ENCODE results near the gene MAP2K6. TPM values are rescaled to one million over a fixed set of nuclear protein-coding genes. Genes with fewer than 3 reads are reported as not detected.

The MAP2K6 gene
- total RNA-seq, 1 donor from 2014 or later: 20.1 TPM

DNA sequence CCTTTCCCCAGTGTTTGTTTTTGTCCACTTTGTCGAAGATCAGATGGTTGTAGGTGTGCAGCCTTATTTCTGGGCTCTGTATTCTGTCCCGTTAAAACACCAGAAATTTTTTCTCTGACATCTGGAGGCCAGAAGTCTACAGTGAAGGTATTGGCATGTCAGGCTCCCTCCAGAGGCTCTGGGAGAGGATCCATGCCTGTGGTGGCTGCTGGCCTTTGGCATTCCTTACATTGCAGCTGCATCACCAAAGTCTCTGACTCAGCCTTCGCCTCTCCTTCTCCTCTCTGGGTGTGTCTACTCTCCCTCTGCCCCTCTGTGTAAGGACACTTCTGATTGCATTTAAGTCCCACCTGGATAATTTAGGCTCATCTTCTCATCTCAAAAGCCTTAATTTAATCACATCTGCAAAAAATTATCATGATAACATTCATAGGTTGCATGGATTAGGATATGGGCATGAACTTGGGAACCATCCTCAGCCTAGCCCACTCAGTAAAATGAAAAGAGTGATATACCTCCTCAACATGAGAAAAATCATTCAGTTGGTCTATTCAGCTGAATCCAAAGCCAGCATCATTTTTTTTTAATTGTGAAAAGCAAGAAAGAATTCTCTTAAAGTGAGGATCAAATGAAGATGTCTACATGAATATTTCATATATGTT, 78.0 kb downstream of the MAP2K6 start:
- DNase-seq: peak; percentile 37

DNA sequence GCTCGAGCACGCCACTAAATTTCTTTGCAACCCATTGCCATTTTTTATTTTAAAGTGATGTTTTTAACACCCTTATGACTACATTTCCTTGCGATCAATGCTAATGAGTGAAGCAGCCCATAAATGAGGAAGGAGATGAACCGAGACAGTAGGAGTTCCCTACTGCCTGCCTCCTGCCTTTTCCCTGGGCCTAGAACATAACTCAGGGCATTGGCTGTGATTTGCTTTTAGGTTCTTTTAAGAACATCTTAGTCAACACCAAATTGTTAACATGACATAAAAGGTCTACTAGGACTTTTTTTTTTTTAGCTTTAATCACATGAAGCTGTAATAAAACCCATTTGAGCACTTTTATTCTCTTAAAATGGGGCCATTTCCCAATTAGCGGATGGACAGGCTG, 81.3 kb downstream of the MAP2K6 start:
- no peak for DNase-seq

DNA sequence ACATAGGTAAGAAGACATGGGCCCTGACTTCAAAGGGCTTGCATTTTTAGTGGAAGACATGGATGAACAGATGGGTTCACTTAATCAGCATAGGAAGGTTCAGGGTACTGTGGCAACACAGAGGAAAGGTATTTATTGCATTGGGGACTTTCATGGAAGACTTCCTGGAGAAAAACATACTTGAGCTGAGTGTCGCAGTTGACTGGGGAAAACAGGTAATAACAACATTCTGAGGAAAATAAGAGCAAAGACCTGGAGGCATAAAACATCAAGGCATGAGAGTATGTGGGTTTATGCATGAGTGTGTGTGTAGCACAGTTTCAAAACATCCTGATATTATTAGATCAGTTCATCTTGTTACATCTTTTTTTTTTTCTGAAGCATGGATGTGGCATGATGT, 82.7 kb downstream of the MAP2K6 start:
- DNase-seq: no peak

DNA sequence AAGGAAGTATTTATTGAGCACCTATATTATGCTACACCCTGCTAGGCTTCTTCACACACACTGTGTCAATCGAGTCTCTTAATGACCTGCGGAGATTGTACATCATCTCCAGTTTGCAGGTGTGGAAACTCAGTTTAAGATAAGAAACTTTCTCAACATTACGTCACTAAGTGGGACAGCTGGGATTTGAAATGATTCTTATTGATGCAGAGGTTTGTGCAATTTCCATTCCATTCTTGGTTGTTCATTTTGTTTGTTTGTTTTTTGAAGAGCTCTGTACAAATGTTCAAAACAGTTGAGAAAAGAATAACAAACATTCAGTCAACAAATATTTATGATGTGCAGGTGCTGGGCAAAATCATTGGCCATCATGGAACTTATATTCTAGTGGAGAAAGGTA, 84.8 kb downstream of the MAP2K6 start:
- DNase-seq: no peak

DNA sequence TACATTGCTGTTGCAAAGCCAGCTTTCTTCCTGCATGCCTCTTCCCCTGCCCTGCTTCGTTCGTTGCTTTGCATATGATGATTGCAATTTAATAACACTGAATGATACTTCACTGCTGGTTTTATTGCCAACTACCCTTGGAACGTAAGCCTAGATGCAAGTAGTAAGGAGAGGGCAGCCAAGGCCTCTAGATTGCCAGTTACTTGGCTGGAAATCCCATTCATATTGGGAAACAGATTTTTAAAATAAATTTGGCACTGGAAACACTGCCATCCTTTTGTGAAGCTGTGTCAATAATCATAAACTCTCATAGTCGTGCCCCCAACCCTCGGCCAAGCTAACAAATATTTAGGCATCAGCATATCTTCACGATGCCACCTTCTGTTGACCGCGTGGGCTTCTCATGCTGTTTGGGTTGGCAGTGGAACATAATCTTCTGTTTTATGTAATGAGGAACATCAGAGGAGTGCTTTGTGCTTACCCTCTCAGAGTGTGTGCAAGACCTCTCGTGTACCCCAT, 86.5 kb downstream of the MAP2K6 start:
- peak; percentile 47 for DNase-seq

DNA sequence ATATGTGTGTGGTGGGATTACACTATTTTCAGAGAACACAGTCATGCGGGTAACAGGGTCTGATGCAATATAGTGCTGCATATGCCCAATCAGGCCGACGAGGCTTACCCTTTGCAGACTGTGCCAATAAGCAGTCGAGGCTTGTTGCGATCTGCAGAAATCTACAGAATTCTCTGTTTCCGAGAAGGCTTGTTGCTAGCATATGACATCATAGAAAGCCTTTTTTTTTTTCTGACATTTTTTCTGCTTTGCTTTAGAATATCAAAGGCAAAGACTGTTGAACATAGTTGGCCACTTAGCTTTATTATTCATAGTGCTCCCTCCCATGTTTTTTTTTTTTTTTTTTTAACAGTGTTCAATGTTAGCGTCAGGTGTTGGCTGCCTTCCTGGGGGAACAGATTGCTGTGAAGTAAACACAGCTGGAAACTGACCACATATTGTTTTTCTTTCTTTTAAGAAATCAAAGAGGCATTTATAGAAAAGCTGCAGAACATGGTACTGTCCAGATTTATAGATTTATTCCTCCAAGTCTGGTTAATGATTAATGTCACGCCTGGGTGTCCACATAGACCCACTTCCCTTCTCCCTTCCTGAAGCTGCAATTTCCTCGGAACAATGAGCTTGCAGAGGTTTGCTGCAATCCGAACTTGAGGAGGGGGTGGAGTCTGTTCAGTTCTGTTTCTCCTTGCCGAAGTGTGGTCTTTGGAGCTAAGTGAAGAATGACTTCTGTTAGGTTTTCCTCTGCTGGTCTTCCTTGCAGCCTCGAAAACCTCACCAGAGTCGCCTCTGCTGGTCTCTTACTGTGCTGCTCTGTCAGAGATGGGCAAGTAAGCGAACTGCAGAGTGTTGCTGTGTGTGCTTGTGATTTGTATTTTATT, 87.3 kb downstream of the MAP2K6 start:
- peak; percentile 91 for DNase-seq

DNA sequence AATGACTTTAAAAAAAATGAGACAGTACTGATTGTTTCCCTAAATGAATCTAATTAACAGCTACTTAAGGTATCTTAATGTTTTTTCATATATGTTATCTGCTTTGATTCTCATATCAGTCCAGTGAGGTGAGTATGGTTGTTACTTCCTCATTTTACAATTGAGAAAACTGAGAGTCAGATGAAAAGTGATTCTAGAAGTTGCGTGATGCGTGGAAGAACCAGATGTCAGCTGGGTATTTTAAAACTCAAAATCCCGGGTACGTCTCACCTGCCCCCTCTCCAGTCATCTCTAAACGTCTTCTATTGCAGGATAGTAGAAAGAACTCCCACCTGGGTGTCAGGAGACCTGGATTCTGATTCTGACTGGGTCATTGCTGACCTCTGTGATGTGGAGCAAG, 89.2 kb downstream of the MAP2K6 start:
- no peak for DNase-seq

DNA sequence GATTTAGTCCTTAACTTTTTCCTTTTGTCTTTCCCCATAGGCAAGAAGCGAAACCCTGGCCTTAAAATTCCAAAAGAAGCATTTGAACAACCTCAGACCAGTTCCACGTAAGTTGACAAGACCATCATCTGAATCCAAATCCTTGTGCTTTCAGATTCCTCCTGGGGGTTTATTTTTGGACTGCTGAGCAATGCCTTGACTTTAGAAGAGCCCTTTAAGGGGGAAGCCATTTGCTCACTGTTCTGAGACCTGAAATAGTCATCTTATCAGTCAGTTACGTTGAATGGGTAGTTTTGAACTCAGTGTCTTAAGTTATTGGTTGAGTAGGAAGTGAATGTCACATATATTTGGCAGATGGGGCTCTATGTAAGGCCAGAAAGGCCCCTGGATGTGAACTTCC, 91.2 kb downstream of the MAP2K6 start:
- no peak for DNase-seq

DNA sequence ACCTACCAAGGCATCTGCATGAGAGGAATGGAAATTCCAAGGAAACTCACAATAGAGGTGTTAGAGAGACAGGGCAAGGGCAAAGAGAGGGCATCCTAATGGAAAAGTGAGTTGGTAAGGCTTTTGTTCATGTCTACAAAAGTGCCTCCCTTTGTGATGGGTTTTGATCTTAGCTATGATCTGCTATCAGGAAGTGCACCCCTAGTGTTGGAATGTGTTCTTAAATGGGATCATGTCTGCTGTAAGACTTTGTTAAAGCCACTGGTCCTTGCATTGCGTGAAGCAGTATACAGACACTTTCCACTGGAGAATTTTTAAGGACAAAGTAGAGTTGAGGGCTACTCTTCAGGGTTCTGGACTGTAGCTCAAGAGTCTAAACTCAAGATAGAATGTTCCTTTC, 92.0 kb downstream of the MAP2K6 start:
- DNase-seq: no peak

DNA sequence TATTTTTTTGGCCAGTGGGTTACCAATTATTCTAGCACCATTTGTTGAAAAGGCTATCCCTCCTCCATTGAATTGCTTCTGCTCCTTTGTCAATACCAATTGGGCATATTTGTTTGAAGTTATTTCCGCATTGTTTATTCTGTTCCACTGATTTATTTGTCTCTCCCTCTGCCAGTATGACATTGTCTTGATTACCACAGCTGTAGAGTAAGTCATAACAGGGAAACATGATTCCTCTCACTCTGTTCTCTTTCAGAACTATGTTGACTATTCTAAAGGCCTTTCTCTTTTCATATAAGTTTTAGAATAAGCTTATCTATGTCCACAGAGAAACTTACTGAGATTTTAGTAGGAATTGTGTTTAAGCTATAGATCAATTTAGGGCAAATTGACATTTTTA, 94.3 kb downstream of the MAP2K6 start:
- DNase-seq: no peak

DNA sequence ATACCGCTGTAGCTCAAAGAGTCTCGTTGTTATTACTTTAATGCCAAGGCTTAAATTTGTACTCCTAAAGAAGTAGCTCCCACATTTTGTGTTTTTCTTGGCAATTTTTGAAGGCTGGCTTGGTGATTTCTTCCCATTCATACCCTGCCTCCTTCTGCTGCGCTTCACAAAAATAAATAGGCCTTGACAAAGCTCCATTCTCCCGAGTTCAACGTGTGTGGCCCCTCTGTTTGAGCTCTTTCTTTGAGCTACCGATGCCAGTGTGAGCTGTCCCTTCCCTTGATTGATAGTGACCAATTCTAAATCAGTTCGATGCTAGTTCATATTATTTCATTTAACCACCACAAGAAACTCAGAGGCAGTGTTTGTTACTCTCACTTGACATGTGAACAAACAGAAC, 96.8 kb downstream of the MAP2K6 start:
- no peak for DNase-seq

DNA sequence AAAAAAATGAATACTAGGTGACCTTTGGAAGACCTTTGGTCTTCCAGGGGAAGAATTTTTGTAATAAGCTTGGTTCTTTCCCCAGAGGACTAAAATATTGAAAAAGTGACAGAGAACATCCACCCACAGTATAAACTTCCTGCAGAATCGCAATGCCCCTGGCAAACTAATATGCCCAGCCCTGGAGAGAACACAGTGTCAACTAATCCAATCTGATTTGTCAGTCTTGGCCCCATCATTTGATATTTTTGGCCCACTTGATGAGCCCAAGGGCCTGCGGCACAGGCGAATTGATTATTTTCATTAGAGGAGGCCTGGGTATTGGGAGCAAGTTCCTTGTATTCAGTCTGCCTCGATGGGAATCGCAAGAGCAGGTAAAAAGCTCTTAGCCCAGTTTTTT, 98.4 kb downstream of the MAP2K6 start:
- no peak for DNase-seq

DNA sequence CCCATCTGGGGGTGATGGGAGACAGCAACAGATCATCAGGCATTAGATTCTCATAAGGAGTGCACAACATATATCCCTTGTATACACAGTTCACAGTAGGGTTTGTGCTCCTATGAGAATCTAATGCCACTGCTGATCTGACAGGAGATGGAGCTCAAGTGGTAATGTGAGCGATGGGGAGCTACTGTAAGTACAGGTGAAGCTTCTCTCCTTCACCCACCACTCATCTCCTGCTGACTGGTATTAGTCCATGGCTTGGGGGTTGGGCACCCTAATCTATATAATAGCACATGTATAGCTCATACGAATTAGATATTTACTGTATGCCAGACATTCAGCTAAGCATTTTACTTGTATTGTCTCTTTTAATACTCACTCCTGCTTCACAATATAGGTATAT, 101.7 kb downstream of the MAP2K6 start:
- no peak for DNase-seq

DNA sequence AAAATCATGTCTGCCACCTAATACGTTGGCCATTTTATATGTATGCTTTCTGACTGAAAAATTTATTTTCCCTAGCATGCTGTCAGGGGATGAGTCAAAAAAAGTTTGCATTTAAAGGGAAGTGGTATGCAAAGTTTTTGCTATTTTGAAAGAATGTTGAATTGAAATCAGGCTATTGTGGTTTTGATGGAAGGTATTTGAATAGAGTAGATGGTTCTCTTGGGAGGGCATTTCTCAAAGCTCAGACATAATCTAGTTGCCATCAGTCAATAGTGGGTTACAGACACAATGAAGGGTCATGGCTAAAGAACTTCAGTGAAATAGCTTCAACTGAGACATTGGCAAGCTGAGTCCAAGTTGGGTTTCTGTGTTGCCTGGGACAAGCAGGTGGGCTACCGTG, 102.4 kb downstream of the MAP2K6 start:
- no peak for DNase-seq

DNA sequence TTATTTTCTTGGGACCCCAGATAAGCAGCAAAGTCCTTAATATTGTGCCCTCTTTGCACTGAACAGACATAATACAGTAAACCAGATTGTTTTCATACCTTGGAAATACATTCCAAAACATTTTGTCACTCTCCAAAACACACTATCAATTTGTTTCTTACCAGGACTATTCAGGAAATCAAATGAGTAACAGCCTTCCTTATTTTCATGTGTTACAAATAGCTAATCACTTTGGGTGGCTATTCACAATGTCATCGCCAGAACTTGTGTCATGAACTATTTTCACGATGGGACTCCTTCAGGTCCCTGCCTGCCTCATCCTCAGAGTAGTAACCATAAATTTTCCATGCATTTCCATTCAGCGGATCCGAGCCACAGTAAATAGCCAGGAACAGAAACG, 104.5 kb downstream of the MAP2K6 start:
- DNase-seq: no peak

DNA sequence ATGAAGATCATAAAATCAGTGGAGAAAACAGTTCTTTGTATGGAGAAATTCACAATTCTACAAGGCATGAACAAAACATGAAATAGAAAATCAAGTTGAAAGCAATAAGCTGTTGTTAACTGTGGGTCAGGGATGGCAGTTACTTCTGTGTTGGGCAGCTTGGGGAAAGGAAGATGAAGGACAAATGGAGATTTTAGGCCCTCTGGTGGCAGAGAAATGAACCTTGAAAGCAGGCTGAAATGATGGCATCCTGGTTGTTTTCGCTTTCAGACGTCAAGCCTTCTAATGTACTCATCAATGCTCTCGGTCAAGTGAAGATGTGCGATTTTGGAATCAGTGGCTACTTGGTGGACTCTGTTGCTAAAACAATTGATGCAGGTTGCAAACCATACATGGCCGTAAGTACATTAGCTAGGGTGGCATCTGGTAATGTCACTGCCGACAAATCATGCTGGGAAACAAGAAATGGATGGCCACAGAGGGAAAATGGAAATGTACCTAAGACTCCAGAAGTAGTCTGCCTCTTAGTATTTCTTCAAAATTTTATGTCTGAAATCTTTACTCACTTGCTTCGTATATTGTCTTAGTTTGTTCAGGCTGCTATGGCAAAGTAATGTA, 108.9 kb downstream of the MAP2K6 start:
- DNase-seq: peak; percentile 74

DNA sequence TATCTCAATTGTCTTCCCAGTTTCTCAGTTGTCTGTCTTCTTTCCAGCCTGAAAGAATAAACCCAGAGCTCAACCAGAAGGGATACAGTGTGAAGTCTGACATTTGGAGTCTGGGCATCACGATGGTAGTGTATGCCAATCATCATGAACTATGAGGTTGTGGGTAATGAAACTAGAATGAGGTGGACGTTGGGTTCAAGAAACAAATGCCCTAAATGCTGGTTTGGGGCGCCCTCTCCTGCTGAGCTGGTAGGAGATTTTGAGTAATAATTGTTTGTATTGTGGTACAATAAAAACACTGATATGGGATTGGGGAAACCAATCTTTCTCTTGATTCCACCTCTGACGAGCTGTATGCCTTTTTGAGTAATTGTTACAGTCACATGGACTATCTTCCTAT, 110.4 kb downstream of the MAP2K6 start:
- DNase-seq: no peak

DNA sequence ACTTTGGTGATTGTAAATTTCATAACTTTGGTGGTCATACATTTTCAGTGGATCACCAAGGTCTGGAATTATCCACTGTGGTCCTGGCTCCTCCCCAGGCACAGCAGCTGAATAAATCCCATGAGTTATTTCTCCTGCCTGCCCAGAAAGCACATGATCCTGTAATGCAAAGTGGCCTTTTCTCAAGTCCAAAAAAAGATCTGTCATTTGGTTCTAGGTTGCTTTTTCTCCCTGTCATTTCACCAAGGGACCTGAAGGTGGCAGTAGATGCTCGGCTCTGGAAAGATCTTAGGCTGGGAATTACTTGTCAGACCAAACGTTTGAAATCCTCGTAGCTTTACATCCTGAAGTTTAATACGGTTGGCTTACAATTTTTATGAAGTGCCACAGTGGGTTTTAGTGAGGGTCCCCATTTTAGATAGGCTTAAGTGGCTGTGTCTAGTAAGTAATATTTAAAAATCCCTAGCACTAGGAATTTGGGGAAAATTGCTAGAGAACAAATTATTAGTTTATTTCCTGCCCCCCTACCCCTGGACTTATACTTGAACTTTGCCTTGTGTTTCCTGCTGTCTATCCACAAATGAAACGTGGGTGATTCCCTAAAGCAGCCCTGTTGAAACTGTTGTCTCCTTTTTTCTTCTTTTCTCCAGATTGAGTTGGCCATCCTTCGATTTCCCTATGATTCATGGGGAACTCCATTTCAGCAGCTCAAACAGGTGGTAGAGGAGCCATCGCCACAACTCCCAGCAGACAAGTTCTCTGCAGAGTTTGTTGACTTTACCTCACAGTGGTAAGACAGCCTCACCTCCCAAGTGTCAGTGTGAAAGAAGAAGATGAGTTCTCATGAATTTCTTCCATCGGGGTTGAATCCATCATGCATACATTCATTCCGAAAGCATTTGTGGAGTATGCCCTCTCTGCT, 111.7 kb downstream of the MAP2K6 start:
- DNase-seq: peak; percentile 87

DNA sequence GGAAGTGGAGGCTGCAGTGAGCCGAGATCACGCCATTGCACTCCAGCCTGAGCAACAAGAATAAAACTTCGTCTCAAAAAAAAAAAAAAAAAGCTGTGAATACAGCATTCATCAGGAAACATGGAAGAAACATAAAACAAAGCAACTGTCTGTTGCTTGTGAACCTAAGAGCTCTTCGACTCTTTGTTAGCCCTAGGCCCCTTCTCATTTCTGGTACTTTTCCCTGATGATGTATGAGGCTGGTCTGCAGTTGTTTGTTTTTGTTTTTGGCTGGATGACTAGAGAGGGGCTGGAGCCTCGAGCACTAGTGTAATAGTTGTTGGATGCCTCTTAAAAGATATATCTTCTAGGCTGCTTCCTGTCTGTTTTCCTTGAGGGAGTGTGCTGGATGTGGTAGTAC, 113.5 kb downstream of the MAP2K6 start:
- DNase-seq: no peak

DNA sequence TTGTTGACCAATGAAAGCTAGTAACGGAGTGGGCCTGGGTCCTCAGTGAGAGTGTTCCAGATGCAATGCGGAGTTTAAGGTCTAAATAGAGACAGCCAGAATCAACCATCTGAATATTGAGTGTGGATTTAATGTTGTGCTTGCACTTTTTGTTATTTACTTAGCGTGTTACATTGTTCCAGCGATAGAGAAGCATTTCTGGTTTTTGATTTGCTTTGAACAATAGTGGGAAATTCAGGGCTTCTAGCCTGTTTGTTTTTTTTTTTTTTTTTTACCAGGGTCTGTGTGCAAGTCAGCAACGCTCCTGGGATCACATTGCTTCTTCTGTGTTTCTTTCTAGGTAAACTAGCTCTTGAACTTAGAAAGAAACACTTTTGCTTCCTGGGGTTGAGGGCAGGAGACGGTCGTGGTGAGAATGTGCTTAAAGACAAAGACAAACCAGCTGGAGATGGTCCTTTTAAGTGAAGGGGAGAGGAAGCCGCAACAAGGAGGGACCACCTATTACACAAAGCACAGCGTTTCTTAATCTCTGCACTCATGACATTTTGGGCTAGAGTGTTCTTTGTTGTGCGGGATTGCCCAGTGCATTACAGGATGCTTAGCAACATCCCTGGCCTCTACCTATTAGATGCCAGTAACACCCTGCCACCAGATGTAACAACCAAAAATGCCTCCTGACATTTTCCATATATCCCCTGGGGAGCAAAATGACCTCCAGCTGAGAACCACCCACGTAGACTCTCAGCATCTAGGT, 119.2 kb downstream of the MAP2K6 start:
- DNase-seq: no peak

DNA sequence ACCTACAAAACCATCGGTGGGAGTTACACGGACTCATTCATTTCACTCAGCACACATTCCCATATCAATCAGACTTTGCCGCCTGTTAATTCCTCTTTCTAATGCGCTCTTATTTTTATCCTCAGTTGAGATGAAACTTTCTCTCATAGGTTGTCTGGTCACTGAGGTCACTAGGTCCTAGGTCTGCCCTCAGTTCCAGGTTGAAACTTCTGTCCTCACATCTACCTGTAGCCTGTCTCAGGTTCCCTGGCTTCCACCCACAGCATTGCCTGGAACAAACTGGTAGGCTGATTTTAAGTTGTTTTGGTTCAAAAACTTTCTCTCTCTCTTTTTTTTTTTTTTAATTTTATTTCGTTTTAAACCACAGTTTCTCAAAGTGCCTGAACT, 119.7 kb downstream of the MAP2K6 start:
- no peak for DNase-seq

Data from tongue (tissue), 2 donors.